Caco-2 (cell line): ENCODE data around the gene LILRB3. TPM values are rescaled to one million over a fixed set of nuclear protein-coding genes. Genes with fewer than 3 reads are reported as not detected.

Experiments
- BruUV-seq: library from RNA; stranded (reverse); fragments of 400-500 nt; replicated peaks from 2 replicates; lab custom pipeline; 2021; lab: Mats Ljungman, UMichigan
- CTCF ChIA-PET: fragments of 300-600 bp; sonication (Branson Sonifier 250); formaldehyde crosslinking; loops from one replicate; lab custom pipeline; 2022; ENCODE audit warnings: antibody characterized with exemption; lab: Charles Lee
- POLR2A ChIA-PET: fragments of 300-600 bp; sonication (Branson Sonifier 250); formaldehyde crosslinking; loops from one replicate; lab custom pipeline; 2022; ENCODE audit warnings: antibody characterized with exemption; lab: Charles Lee
- DNase-seq, 2 experiments: peaks; one replicate each; pipeline versions ENCODE4 v3.0.0 to v3.0.0-alpha.2; 2020 to 2022
- H3K27me3 ChIP-seq: replicated peaks from 2 replicates; pipeline ENCODE4 v1.6.0; 2011; ENCODE audit warnings: low read length; ENCODE audit not compliant: control insufficient read depth, insufficient read depth
- H3K36me3 ChIP-seq: 2 replicates; pipeline ENCODE4 v1.5.1; 2011; ENCODE audit warnings: low read length; ENCODE audit not compliant: control insufficient read depth, insufficient read depth
- H3K4me1 ChIP-seq: fragments of 250-450 bp; sonication (Bioruptor Pico); 2 replicates; pipeline ENCODE4 v1.5.1; 2020; ENCODE audit warnings: mild to moderate bottlenecking
- H3K4me3 ChIP-seq: 2 replicates; pipeline ENCODE4 v1.5.1; 2011; ENCODE audit warnings: low read depth, mild to moderate bottlenecking, control low read depth, low read length
- H3K9me3 ChIP-seq: fragments of 250-450 bp; sonication (Bioruptor Pico); 2 replicates; pipeline ENCODE4 v1.5.1; 2020; ENCODE audit warnings: mild to moderate bottlenecking, moderate library complexity
- H3K27ac Mint-ChIP-seq: one replicate; pipeline ENCODE4 v1.8.0; 2022; ENCODE audit warnings: mixed read lengths; ENCODE audit not compliant: unreplicated experiment
- H3K27me3 Mint-ChIP-seq: one replicate; pipeline ENCODE4 v1.8.0; 2022; ENCODE audit warnings: mixed read lengths; ENCODE audit not compliant: insufficient read depth, unreplicated experiment
- H3K36me3 Mint-ChIP-seq: one replicate; pipeline ENCODE4 v1.8.0; 2022; ENCODE audit warnings: mild to moderate bottlenecking, mixed read lengths; ENCODE audit not compliant: insufficient read depth, unreplicated experiment
- H3K4me1 Mint-ChIP-seq: one replicate; pipeline ENCODE4 v1.8.0; 2022; ENCODE audit warnings: low read depth, mixed read lengths; ENCODE audit not compliant: unreplicated experiment
- H3K4me3 Mint-ChIP-seq: one replicate; pipeline ENCODE4 v1.8.0; 2022; ENCODE audit warnings: mild to moderate bottlenecking, moderate library complexity, mixed read lengths; ENCODE audit not compliant: unreplicated experiment
- H3K9me3 Mint-ChIP-seq: one replicate; pipeline ENCODE4 v1.8.0; 2022; ENCODE audit warnings: mixed read lengths; ENCODE audit not compliant: unreplicated experiment
- CTCF ChIP-seq, 2 experiments: fragments of 200-600 bp in 1 of 2; IDR thresholded peaks; 1 replicate in 1 of 2; 2 replicates in 1 of 2; pipeline versions ENCODE4 v1.5.1 to v1.8.0; 2011 to 2022; ENCODE audit warnings: antibody characterized with exemption in 1 of 2, control low read depth in 1 of 2, inconsistent platforms in 1 of 2, low read depth in 1 of 2, low read length in 1 of 2, mild to moderate bottlenecking in 1 of 2, moderate library complexity in 1 of 2; ENCODE audit not compliant: insufficient read depth in 1 of 2, severe bottlenecking in 1 of 2, unreplicated experiment in 1 of 2
- intact Hi-C: fragments of 100-400 bp; cut with micrococcal nuclease; formaldehyde crosslinking; loops from one replicate; pipeline ENCODE4 v1.10.0; 2022; ENCODE audit not compliant: unreplicated experiment
- total RNA-seq: library from RNA; stranded (reverse); gene quantifications from 2 replicates; pipeline ENCODE4 v1.2.3, GENCODE V29; 2022

LILRB3 gene
- total RNA-seq, 1 experiment from 2014 or later, result not detected

GRCh38 chr19:54180691-54181091 lies 42.1 kb downstream of the LILRB3 start:
- no peak for TF ChIP-seq CTCF (IDR thresholded peaks at IDR 0.05; ENCODE audit: insufficient read depth in 1 of 2, low read depth in 1 of 2, low read length in 1 of 2, severe bottlenecking in 1 of 2, unreplicated experiment in 1 of 2)
- Mint-ChIP-seq H3K36me3 (peaks cover 37% of the 10 kb centered on the region), H3K4me1 (no peaks in the 10 kb centered on the region), H3K9me3 (no peaks in the 10 kb centered on the region), H3K27ac (no peak overlapping the region), H3K4me3 (no peak overlapping the region), H3K27me3 (no peaks in the 10 kb centered on the region)
- intact Hi-C loops, result no loop called here
- Histone ChIP-seq H3K27me3 (no peaks in the 10 kb centered on the region), H3K9me3 (no peaks in the 10 kb centered on the region), H3K36me3 (peaks cover 2% of the 10 kb centered on the region; the same call in 1 of the 2 replicates), H3K4me3 (no peak overlapping the region), H3K4me1 (no peaks in the 10 kb centered on the region)
- ChIA-PET CTCF (interaction anchor here (0.7 kb wide), 1 partner anchor 9 kb away, joined by 4 read pairs; the partner anchor contains the start of gene MBOAT7), POLR2A (interaction anchor here (1.1 kb wide), 1 partner anchor 9 kb away, joined by 6 read pairs; the partner anchor contains the start of gene MBOAT7)
- DNase-seq, result no peak
- no TSS peak for BruUV-seq

GRCh38 chr19:54179921-54180461 lies 42.8 kb downstream of the LILRB3 start:
- peak overlapping the region; percentile 29 for H3K27ac Mint-ChIP-seq
- BruUV-seq, result no TSS peak
- no peak for DNase-seq
- no peaks in the 10 kb centered on the region for H3K27me3 ChIP-seq
- H3K27me3 Mint-ChIP-seq, result no peaks in the 10 kb centered on the region
- H3K36me3 Mint-ChIP-seq, result peaks cover 36% of the 10 kb centered on the region
- H3K9me3 ChIP-seq, result no peaks in the 10 kb centered on the region
- no peak overlapping the region for H3K4me3 ChIP-seq
- no peak overlapping the region for H3K4me3 Mint-ChIP-seq
- intact Hi-C loops, result no loop called here
- ChIA-PET POLR2A (interaction anchor here (1.1 kb wide), 1 partner anchor 9 kb away, joined by 6 read pairs; the partner anchor contains the start of gene MBOAT7), CTCF (interaction anchor here (0.7 kb wide), 1 partner anchor 10 kb away, joined by 4 read pairs; the partner anchor contains the start of gene MBOAT7)
- no peaks in the 10 kb centered on the region for H3K4me1 ChIP-seq
- H3K4me1 Mint-ChIP-seq, result no peaks in the 10 kb centered on the region
- peak in 1 of 2 experiments; percentile 20 for TF ChIP-seq CTCF (IDR thresholded peaks at IDR 0.05; ENCODE audit: insufficient read depth in 1 of 2, low read depth in 1 of 2, low read length in 1 of 2, severe bottlenecking in 1 of 2, unreplicated experiment in 1 of 2)
- H3K36me3 ChIP-seq, result peaks cover 2% of the 10 kb centered on the region; the same call in 1 of the 2 replicates
- H3K9me3 Mint-ChIP-seq, result no peaks in the 10 kb centered on the region

GRCh38 chr19:54179262-54179852 lies 43.5 kb downstream of the LILRB3 start:
- CTCF ChIA-PET, result no interaction called here
- POLR2A ChIA-PET, result interaction anchor here (1.1 kb wide), 1 partner anchor 10 kb away, joined by 6 read pairs; the partner anchor contains the start of gene MBOAT7
- Mint-ChIP-seq H3K27me3 (no peaks in the 10 kb centered on the region), H3K36me3 (peaks cover 41% of the 10 kb centered on the region), H3K9me3 (no peaks in the 10 kb centered on the region), H3K4me1 (peaks cover 5% of the 10 kb centered on the region), H3K27ac (peak overlapping the region; percentile 29), H3K4me3 (no peak overlapping the region)
- Histone ChIP-seq H3K4me3 (no peak overlapping the region), H3K9me3 (no peaks in the 10 kb centered on the region), H3K4me1 (no peaks in the 10 kb centered on the region), H3K36me3 (peaks cover 2% of the 10 kb centered on the region; the same call in 1 of the 2 replicates), H3K27me3 (no peaks in the 10 kb centered on the region)
- TSS peak; percentile 17 for BruUV-seq
- no peak for TF ChIP-seq CTCF (IDR thresholded peaks at IDR 0.05; ENCODE audit: insufficient read depth in 1 of 2, low read depth in 1 of 2, low read length in 1 of 2, severe bottlenecking in 1 of 2, unreplicated experiment in 1 of 2)
- intact Hi-C loops, result no loop called here
- DNase-seq, result no peak
